ENCODE measurements around the gene SBF2.
"Not testable (repeated sequence)": the region's sequence is repeated elsewhere in the genome, so short reads cannot be mapped to it uniquely, and the experiment has no call there.

Gene SBF2

DNA sequence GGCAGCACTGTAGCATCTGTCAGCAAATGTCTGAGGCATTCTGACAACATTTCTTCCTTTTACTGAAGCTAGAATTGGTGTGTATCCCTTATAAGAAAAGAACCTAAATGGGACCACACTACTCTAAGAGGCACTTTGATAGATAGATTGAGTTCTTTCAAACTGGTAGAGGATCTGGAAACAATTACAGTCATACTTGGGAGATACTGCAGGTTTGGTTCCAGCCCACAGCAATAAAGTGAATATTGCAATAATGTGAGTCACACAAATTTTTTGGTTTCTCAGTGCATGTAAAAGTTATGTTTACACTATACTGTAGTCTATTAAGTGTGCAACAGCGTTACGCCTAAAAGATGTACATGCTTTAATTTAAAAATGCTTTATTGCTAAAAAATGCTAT is 96.9 kb downstream of the SBF2 start:
- no peak for DNase-seq (ENCODE audit: low spot score)

DNA sequence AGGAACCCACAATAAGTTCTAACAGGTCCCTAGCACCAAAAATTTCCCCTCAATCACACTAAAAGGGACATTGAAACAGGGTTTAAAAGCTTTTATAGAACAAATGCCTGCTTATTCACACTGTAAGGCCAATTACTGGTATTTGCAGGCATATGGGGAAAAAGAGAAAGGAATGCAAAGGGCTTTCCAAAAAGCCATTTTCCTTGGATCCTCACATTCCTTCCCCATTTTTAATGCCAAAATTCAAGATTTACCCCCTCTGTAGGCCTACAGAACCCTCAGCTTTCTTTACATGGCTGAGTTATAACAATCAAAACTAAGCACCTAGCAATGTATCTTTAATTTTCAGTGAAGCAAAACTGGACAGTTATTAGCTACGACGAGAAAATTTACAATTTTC is 102.0 kb downstream of the SBF2 start:
- DNase-seq (ENCODE audit: low spot score): no peak

DNA sequence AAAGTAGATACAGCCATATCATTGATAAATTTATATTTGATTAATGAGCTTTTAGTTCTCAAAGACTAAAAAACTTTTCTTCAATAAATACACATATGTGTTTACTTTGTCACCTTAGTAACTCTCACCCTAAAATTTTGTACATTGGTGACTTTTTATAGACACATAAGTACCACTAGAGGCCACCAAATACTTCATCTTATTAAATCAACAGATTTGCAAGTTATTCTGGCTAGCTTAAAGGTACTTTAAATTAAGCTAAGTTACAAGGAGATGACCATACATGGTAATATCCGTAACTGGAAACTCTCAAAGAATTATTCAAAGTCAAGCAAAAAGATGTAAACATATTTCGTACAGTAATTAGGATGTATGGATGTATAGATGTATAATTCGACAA is 112.2 kb downstream of the SBF2 start:
- no peak for DNase-seq (ENCODE audit: low spot score)

DNA sequence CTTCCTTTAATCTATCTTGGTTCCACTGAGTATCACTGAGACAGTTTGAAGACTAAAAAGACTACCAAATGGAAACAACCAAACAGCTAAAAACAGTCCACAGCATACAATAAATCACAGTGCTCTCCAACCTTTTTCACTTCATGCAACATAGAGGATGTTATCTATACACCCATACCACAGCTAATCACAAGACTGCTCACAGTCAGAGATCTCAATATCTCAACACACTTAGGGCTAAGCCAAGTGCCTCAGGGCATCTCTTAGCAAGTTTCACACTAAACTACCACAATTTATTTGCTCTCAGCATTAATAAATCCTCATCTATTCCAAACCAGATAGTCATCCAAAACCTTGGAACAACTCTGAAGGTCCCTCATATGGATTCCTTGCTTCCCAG is 129.4 kb downstream of the SBF2 start:
- DNase-seq (ENCODE audit: low spot score): no peak

DNA sequence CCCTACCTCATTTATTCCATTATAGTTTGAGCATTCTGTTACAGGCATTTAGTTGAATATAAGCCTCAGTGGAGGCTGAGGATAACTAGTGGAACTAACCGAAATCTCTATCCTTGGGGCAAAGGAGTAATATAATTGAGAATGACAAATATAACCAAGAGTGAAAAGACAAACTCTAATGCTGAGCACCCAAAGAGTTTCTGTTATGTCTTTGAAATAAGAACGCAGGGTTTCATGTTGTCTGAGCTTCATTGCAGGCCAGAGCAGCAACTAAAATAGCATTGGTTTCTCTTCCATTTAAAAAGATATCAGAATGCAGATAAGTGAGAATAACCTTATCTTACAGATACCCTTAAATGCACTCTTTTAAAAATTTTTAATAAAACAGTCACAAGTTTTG is 131.8 kb downstream of the SBF2 start:
- DNase-seq (ENCODE audit: low spot score): no peak

DNA sequence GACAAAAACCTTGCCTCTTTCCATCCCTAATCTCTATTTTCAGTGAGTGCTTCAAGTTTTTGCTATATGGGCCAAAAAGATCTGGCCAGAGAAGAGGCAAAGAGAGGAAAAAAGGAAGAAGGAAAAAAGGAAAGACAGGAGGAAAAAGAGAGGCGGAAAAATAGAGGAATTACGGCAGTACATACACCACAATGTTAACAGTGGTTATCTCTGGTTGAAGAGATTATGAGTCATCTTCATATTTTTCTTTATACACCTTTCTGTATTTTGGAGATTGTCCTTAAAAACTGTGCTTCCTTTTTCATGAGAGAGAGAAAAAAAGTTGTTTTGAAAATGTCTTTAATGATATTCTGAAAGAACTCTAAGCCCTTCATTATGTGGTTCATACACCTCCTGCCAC is 133.7 kb downstream of the SBF2 start:
- no peak for DNase-seq (ENCODE audit: low spot score)

DNA sequence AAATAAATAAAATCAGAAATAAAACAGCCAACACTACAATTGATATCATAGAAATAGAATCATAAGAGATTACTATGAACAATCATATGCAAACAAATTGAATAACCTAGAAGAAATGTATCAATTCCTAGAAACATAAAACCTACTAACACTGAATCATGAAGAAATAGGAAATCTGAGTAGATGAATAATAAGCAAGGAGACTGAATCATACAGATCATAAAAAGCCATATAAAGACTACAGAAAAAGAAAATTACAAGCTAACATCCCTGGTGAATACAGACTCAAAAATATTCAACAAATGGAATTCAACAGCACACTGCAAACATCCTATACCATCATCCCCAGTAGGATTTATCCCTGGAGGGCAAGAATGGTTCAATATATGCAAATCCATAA is 135.6 kb downstream of the SBF2 start:
- no peak for DNase-seq (ENCODE audit: low spot score)

DNA sequence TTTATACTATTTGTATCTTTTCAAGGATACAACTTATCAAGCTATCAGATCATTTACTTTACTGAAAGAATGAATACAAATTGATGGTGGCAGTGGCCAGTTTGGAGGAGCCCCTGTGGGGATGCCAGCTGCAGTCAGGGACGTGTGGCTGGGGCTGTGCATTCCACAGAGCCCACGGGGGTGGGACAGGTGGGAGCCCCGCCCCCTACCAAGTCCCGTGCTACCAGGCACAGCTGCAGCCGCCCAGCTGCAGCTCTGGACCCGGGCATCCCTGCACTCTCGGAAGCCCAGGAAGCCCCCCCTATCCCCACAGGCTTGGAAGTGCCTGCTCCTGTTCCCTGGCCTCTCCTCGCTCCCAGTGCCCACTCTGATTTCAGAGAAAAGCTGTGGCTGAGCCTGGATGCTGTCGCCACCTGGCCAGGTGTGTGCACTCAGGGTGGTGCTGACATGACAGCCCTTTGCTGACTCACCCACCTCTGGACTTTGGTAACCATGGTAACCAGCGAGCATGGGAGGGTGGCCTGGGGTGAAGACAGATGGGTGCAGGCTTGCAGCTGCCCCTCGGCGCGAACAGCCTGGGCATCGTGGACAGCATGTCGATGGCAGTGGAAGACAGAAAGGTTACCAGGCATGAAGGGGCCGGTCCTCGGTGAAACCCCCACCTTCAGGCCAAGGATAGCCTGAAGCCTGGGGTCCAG is 138.1 kb downstream of the SBF2 start:
- no peak for DNase-seq (ENCODE audit: low spot score)

DNA sequence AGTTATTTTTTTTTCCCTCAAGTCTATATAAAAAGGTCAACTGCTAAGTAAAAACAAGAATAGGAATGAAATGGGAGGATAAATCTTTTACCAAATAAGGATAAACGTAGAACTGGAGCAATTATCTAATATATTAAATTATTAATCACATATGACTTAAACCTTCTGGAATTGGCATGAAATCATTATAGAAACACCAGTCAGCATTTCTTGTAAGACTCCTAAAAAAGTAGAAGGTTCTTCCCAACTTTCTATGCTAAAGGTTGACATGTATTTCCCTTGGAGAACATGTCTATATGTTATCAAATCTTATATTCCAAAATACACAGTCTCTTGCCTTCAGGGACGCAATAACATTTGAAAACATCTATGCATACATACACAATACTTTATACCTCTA is 143.2 kb downstream of the SBF2 start:
- no peak for DNase-seq (ENCODE audit: low spot score)

DNA sequence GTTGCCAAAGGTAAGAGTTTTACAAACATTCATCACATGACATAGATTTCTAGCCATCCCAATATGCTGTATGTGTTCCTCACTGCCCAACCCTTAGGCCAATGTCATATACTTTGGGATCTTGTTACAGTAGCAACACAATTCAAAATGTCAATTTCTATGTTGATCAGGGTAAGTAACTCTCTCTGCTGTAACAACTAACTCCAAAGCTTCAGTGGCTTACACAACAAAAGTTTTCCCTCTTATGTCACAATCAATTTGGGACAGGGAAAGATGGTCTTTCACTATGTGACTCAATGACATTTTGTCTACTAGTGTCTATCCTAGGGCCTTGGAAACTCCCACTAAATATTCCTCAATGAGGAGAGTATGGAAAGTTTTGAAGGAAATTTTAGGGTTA is 144.5 kb downstream of the SBF2 start:
- DNase-seq (ENCODE audit: low spot score): no peak

DNA sequence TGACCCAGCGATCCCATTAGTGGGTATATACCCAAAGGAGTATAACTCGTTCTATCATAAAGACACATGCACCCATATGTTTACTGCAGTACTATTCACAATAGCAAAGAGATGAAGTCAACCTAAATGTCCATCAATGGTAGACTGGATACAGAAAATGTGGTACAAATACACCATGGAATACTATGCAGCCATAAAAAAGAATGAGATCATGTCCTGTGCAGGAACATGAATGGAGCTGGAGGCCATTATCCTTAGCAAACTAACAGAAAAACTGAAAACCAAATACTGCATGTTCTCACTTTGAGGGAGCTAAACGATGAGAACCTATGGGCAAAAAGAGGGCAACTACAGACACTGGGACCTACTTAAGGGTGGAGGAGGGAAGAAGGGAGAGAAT is 146.8 kb downstream of the SBF2 start:
- no peak for DNase-seq (ENCODE audit: low spot score)

DNA sequence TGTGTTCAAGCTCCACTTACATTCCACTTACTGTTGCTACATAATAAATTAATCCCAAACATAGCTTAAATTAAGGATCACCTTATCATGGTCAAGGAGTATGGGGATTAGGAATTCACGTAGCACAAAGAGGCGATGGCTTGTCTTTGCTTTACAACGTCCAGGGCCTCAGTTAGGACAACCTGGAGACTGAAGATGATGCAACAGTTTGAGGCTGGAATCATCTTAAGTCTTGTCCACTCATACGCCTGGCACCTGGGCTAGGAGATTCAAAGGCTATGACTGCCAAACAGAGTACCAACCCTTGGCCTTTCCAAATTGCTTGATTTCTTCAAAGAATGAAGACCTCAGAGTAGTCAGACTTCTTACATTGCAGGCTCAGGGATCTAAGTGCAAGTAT is 149.1 kb downstream of the SBF2 start:
- DNase-seq (ENCODE audit: low spot score): no peak

DNA sequence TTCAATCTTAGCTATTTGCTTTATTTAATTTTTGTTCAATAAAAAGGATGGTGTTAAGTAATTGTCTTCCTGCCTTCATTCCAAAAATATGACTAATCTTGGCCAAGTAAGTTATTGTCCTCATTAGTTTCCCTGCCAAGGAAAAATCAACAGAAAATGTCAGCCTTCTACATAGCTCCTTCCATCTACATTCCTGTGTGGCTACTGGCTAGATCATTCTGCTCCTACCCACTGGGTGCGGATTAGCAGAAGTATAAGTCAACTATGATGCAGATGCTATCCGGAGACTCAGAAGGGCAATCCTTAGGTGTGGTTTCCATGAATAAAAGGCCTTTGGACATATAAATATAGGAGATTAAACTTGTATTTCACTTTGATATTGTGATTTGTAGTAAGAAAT is 154.4 kb downstream of the SBF2 start:
- DNase-seq (ENCODE audit: low spot score): no peak

DNA sequence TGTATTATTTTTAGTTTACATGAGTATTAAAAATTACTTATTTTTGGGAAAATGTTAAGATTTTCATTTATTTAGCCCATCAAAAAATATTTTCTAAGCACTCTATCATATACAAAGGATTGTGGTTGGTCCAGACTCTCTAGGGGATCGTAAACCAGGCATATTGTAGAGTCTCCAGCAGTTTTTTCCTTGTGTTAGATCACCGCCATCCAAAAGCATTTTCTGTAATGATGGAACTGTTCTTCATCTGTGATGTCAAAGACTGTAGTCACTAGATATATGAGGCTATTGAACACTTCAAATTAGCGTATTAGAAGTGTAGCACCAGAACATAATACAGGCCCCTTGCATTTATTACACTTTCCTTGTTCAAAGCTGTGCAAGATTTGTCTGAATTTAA is 154.9 kb downstream of the SBF2 start:
- no peak for DNase-seq (ENCODE audit: low spot score)

DNA sequence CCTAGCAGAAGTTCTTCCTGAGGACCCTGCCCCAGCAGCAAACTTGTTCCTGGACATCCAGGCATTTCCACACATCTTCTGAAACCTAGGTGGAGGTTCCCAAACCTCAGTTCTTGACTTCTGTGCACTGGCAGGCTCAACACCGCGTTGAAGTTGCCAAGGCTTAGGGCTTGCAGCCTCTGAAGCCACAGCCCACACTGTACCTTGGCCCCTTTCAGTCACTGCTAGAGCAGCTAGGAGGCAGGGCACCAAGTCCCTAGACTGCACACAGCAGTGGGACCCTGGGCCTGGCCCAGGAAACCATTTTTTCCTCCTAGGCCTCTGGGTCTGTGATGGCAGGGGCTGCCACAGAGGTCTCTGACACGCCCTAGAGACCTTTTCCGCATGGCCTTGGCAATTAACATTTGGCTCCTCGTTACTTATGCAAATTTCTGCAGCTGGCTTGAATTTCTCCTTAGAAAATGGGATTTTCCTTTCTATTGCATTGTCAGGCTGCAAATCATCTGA is 159.0 kb downstream of the SBF2 start:
- no peak for DNase-seq (ENCODE audit: low spot score)

DNA sequence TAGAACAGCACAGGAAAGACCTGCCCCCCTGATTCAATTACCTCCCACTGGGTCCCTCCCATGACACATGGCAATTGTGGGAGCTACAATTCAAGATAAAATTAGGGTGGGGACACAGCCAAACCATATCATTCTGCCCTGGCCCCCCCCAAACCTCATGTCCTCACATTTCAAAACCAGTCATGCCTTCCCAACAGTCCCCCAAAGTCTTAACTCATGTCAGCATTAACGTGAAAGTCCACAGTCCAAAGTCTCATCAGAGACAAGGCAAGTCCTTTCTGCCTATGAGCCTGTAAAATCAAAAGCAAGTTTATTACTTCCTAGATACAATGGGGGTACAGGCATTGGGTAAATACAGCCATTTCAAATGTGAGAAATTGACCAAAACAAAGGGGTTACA is 159.8 kb downstream of the SBF2 start:
- not testable (repeated sequence) for DNase-seq (ENCODE audit: low spot score)

DNA sequence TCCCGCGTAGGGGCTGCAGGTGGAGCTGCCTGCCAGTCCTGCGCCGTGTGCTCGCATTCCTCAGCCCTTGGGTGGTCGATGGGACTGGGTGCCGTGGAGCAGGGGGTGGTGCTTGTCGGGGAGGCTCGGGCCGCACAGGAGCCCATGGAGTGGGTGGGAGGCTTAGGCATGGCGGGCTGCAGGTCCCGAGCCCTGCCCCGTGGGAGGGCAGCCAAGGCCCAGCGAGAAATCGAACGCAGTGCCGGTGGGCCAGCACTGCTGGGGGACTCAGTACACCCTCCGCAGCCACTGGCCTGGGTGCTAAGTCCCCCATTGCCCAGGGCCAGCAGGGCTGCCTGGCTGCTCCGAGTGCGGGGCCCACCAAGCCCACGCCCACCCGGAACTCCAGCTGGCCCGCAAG is 160.8 kb downstream of the SBF2 start:
- not testable (repeated sequence) for DNase-seq (ENCODE audit: low spot score)

DNA sequence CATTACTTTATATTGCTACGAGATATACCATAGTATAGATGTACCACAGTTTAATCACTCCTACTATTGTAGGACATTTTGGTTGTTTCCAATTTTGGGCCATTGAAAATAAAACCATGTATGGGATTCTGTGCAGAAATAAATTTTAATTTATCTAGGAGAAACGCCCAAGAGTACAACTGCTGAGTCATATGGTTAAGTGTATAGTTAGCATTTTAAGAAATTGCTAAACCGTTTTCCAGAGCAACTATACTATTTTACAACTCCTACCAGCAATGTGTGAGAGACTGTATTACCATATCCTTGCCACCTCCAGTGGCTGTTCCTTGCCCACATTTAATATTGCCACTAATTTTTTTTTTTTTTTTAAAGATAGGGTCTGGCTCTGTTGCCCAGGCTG is 163.1 kb downstream of the SBF2 start:
- DNase-seq (ENCODE audit: low spot score): no peak

DNA sequence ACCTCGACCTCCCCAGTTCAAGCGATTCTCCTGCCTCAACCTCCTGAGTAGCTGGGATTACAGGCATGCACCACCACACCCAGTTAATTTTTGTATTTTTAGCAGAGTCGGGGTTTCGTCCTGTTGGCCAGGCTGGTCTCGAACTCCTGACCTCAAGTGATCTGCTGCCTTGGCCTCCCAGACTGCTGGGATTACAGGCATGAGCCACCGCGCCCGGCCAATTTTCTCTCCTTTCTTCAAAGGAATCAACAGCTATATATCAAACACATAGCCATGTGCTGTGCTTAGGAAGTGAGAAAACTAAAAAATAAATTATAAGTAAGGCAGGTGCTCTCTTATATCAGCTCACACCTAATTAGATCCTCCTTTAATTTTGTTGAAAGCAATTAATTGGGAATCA is 164.8 kb downstream of the SBF2 start:
- DNase-seq (ENCODE audit: low spot score): not testable (repeated sequence)

DNA sequence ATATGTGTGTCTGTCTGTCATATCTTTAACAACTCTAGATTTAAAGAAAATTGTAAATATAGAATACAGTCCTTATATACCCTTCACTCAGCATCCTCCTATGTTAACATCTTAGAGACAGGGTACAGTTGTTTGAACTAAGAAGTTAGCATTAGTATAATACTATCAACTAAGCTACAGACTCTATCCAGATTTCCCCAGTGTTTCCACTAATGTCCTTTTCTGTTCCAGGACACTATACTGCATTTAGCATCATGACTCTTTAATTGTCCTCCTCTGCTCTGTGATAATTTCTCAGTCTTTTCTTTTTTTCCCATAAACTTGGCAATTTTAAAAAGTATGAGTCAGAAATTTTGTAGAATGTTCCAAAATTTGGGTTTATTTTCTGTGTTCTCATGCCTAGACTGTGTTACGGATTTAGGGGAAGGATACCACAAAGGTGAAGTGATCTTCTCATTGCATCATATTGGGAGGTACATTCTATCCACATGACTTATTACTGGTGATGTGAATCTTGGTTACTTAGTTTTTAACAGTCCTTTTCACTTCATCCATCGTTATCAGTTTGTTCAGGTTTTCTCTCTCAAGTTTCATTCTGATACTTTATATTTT is 168.4 kb downstream of the SBF2 start:
- no peak for DNase-seq (ENCODE audit: low spot score)

DNA sequence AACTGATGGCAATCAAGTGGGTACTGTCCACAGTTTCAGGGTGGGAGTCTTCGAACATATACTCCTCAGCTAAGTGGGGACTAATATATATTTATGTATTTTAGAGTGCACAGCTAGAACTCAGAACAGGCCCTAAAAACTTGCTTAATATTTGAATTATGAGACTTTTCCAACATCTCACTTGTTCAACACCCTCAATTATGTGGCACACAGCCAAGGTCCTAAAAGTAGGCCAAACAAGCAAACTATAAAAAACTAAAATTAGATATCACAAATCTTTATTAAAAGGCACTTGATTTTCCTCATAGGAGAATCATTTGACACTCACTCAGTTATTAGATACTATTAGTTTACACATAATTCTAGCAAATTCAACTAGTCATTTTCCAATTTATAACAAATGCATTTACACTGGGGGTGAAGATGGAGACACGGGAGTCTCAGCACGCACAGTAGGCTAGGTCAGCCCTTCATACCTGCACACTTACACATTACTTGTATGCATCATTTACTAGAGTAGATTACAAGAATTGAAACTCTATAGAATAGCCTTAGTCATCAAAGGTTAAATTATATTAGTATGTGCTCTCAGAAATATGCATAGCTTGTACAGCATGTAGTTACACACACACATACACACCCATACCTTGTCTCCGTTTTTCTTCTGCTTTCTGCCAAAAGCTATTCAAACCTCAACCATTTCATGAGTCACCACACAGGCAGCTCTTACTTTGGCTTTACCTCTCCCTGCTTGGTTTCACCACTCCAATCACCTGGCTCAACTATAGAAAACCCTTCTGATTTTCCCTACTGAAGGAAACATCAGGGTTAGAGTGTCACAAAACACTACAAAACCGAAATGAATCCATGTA is 171.5 kb downstream of the SBF2 start:
- DNase-seq (ENCODE audit: low spot score): no peak

DNA sequence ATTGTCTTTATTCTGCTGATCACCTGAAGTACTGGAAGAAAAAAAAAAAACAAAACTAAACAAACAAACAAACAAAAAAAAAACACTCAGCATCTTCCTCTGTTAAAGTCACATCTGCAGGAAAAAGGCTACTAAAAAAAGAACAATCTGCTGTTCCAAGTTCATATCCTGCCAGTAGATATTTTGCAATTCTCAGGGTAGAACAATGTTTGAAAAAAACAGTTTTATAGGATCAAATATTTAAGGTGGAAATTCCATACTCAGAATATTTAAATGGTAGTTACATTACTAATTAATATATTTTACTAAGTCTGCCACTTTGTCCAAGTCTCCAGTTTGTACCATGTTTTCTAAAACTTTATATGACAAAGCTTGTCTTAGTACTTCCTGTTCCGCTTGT is 175.2 kb downstream of the SBF2 start:
- DNase-seq (ENCODE audit: low spot score): no peak

DNA sequence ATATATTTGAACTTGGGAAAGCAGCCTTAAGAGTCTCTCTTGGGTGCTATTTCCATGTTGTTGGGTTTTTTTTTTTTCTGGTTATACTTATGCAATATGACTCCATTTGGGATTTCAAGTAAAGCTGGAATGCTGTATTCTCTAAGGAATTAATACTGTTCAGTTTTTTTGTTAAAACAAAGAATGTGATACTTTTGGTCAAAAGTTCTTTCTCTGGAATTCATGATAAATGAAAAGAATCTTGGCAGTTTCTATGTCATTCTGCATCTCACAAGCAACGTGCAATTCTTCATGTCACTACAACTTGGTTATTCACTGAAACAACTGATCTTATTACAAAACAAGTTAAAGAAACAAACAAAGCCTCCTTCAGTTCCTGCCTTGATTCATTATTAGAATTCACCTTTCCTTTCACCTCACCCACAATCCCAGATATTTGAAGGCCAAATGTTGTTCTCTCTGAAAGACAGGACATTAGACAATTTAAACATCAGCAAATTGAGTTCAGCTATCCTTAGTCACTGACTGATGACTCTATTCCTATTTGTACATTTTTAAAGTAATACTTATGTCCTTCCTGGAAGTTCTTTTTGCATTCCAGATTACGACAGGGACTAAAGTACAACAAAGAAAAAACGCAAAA is 176.2 kb downstream of the SBF2 start:
- no peak for DNase-seq (ENCODE audit: low spot score)

All from CD4-positive, alpha-beta T cell treated with Interleukin-2 at 100 ng/mL for 4 hours (primary cell).